Testis (tissue), 2 donors: ENCODE results near the gene PAQR4.

ENCODE experiments used
- CTCF ChIP-seq, 3 experiments: fragments of 450-650 bp in 2 of 3; fragments of 200-600 bp in 1 of 3; sonication (generic) in 1 of 3; IDR thresholded peaks; one replicate each; pipeline ENCODE4 v1.5.1; 2016 to 2019; ENCODE audit warnings: antibody characterized with exemption in 3 of 3, mild to moderate bottlenecking in 2 of 3, moderate library complexity in 1 of 3
- POLR2A ChIP-seq: fragments of 450-650 bp; IDR thresholded peaks from one replicate; pipeline ENCODE4 v1.6.1; 2017; ENCODE audit warnings: antibody characterized with exemption, mild to moderate bottlenecking, moderate library complexity

- TF ChIP-seq CTCF (IDR thresholded peaks at IDR 0.05) (peak; percentile 57 to 89 (median 86)), POLR2A (no peak)
These were observed 14.6 kb downstream of the PAQR4 start for GRCh38 chr16:2983706-2984136.
